Measurements from ENCODE around the gene XPNPEP3. TPM values are rescaled to one million over a fixed set of nuclear protein-coding genes. Genes with fewer than 3 reads are reported as not detected.

The XPNPEP3 gene
- total and polyA plus RNA-seq, 2 of the 4 experiments (the other 2 are of a cell fraction), result 9.3 to 10.9 TPM

DNA sequence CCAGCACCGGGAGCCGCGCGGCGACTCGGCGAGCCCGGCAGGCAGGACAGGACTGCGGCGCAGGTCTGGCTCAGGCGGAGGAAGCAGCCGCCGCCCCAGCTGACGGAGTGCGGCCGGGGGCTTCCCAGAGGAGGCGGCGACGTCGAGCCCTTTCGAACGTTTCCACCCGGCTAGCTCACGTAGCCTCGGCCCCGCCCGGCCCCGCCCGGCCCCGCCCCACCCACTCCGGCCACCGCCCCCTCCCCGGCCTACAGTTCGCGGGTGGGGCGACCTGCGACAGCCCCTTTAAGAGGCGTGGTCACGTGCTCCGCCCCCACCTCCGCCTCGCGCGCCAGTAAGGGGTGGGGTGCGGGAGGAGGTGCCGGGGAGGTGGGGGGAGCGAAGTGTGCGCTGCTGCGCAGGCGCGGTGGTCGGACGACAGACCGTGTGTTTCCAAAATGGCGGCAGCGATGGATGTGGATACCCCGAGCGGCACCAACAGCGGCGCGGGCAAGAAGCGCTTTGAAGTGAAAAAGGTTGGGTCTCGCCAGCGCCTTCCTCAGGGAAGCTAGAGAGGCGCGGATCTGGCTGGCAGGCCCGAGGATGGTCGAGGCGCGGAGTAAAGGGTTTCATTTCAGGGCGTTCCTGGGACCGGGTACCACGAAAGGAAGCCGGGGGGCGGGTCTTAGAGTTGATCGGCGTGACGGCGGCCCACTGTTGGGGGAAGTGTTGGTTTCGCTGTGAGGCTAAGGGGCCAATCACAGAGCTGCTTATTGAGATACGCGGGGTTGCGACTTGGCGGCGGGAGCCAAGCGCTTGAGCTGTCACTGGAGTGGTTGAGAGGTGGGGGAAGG is 94.2 kb downstream of the XPNPEP3 start, which contains the start of gene RBX1:
Gene RBX1, plus strand, starts transcription at position 417 of the 833 bp plus-strand sequence. Its CDS starts 21 bp downstream, at position 438.
- Histone ChIP-seq H3K9me3 (ENCODE audit: control insufficient read depth, insufficient read depth, low read length) (no peaks in the 10 kb centered on the region), H3K23ac (ENCODE audit: low read depth, low read length) (peak within 1 kb of the TSS; percentile 98), H4K20me1 (ENCODE audit: insufficient read depth, low read length) (no peaks in the 10 kb centered on the region; the same call in 1 of the 2 replicates), H3K4me1 (ENCODE audit: control insufficient read depth, insufficient read depth, low read length) (peaks cover 2% of the 10 kb centered on the region; the same call in 1 of the 2 replicates), H3K4me2 (ENCODE audit: low read depth, low read length) (peak within 1 kb of the TSS; percentile 97), H2BK5ac (ENCODE audit: low read depth, low read length, poor library complexity, severe bottlenecking) (peak within 1 kb of the TSS; percentile 95), H3K36me3 (ENCODE audit: control insufficient read depth, insufficient read depth, low read length) (peaks cover 6% of the 10 kb centered on the region), H3K27me3 (ENCODE audit: control insufficient read depth, insufficient read depth, low read length) (no peaks in the 10 kb centered on the region), H3K4me3 (ENCODE audit: insufficient read depth, low read depth, low read length) (peak within 1 kb of the TSS; percentile 87), H4K5ac (ENCODE audit: low read depth, low read length) (peak within 1 kb of the TSS; percentile 94), H3K9ac (ENCODE audit: low read depth, low read length) (peak within 1 kb of the TSS; percentile 96), H3K4ac (ENCODE audit: low read depth, low read length) (peak within 1 kb of the TSS; percentile 96), H2BK20ac (ENCODE audit: low read depth, low read length) (no peak within 1 kb of the TSS), H3K56ac (ENCODE audit: extremely low read depth, insufficient read depth, low read length) (peak within 1 kb of the TSS; percentile 97), H3K14ac (replicated peaks; ENCODE audit: low read depth, low read length) (peak within 1 kb of the TSS; percentile 98), H2BK120ac (ENCODE audit: low read depth, low read length) (peak within 1 kb of the TSS; percentile 73), H2AFZ (replicated peaks; ENCODE audit: low read length, poor library complexity) (peak within 1 kb of the TSS; percentile 92), H4K91ac (ENCODE audit: insufficient read depth, low read depth, low read length) (peak within 1 kb of the TSS; percentile 97), H3K27ac (ENCODE audit: insufficient read depth, low read length) (peak within 1 kb of the TSS; percentile 97), H3K18ac (ENCODE audit: low read depth, low read length) (peak within 1 kb of the TSS; percentile 87), H2AK5ac (ENCODE audit: low read depth, low read length) (peak within 1 kb of the TSS; percentile 95), H2AK9ac (replicated peaks; ENCODE audit: low read depth, low read length, poor library complexity) (peak within 1 kb of the TSS; percentile 99), H4K8ac (ENCODE audit: low read depth in 2 of 2, low read length in 2 of 2) (peak within 1 kb of the TSS; percentile 98 to 99), H3K9me1 (ENCODE audit: insufficient read depth, low read length) (peaks cover 4% of the 10 kb centered on the region), H3K79me1 (ENCODE audit: low read depth in 1 of 2, low read length in 2 of 2) (peaks cover 27 to 42% of the 10 kb centered on the region in 2 experiments), H2BK15ac (ENCODE audit: low read depth, low read length) (peak within 1 kb of the TSS; percentile 7; the same call in 1 of the 3 replicates)
- dilution Hi-C loops (cut with HindIII; ENCODE audit: low sequenced_read_pairs, unreplicated experiment), result no loop called here
- ATAC-seq (ENCODE audit: low read depth), result peak; percentile 95
- 0% methylated on average over 15 of the region's 86 CpGs; no CpG with 5 or more reads in 1 of the 2 experiments for WGBS, 2 experiments (ENCODE audit: extremely low coverage in 2 of 2, insufficient read length in 1 of 2)
- ChIA-PET POLR2A (ENCODE audit: unreplicated experiment) (interaction anchor here (0.6 to 1.0 kb wide), 5 partner anchors 19 to 517 kb away, joined by 3 read pairs; partner anchors contain the start of genes ACO2 and PHF5A), CTCF (no interaction called here)
- DNase-seq, result peak; percentile 98
- in situ Hi-C loops (cut with MboI; ENCODE audit: low sequenced_read_pairs), result loop anchor here (10.0 kb wide), 1 partner anchor 134 kb away; no protein-coding TSS in a partner anchor
- BruUV-seq (replicated peaks), result no TSS peak
- intact Hi-C loops (cut with micrococcal nuclease), result loop anchor here (1.0 to 5.0 kb wide), 2 partner anchors 71 to 140 kb away; no protein-coding TSS in a partner anchor
- TF ChIP-seq CHD1 (IDR thresholded peaks at IDR 0.05; ENCODE audit: low read depth, low read length) (no peak), CEBPB (IDR thresholded peaks at IDR 0.05; ENCODE audit: low read depth, low read length) (no peak), RAD21 (IDR thresholded peaks at IDR 0.05; ENCODE audit: low read length) (no peak), NFE2L2 (IDR thresholded peaks at IDR 0.05; ENCODE audit: low read depth, low read length) (no peak), MXI1 (IDR thresholded peaks at IDR 0.05; ENCODE audit: borderline replicate concordance, low read depth, low read length) (peak; percentile 39; the same call in 1 of the 2 replicates), BHLHE40 (IDR thresholded peaks at IDR 0.05; ENCODE audit: low read depth, low read length) (peak; percentile 84), FOS (IDR thresholded peaks at IDR 0.05; ENCODE audit: low read depth, low read length) (peak; percentile 24; the same call in 1 of the 2 replicates), MAFK (IDR thresholded peaks at IDR 0.05; ENCODE audit: low read depth, low read length) (no peak), SMC3 (IDR thresholded peaks at IDR 0.05; ENCODE audit: low read depth, low read length) (no peak), RFX5 (IDR thresholded peaks at IDR 0.05; ENCODE audit: low read depth, low read length) (no peak), RCOR1 (IDR thresholded peaks at IDR 0.05; ENCODE audit: insufficient replicate concordance, low read length) (no peak)
- TF ChIP-seq, protein P1, sequence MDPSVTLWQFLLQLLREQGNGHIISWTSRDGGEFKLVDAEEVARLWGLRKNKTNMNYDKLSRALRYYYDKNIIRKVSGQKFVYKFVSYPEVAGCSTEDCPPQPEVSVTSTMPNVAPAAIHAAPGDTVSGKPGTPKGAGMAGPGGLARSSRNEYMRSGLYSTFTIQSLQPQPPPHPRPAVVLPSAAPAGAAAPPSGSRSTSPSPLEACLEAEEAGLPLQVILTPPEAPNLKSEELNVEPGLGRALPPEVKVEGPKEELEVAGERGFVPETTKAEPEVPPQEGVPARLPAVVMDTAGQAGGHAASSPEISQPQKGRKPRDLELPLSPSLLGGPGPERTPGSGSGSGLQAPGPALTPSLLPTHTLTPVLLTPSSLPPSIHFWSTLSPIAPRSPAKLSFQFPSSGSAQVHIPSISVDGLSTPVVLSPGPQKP (IDR thresholded peaks at IDR 0.05; ENCODE audit: borderline replicate concordance, low read depth, low read length), result no peak
- TF ChIP-seq, protein P2, sequence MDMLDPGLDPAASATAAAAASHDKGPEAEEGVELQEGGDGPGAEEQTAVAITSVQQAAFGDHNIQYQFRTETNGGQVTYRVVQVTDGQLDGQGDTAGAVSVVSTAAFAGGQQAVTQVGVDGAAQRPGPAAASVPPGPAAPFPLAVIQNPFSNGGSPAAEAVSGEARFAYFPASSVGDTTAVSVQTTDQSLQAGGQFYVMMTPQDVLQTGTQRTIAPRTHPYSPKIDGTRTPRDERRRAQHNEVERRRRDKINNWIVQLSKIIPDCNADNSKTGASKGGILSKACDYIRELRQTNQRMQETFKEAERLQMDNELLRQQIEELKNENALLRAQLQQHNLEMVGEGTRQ (IDR thresholded peaks at IDR 0.05; ENCODE audit: low read depth, low read length), result peak; percentile 92
